Cardiac fibroblast (primary cell): Measurements from ENCODE around the gene PAX5.

Experiments used
- DNase-seq, 2 donors: peaks; one replicate each; pipeline versions ENCODE4 v3.0.0 to v3.0.0-alpha.2; 2010; ENCODE audit warnings: low read depth in 2 of 2
- H3K4me3 ChIP-seq, 2 donors: replicated peaks in 1 of 2; 1 replicate in 1 of 2; 2 replicates in 1 of 2; pipeline ENCODE4 v1.5.1; 2011; ENCODE audit warnings: low read depth in 2 of 2, low read length in 2 of 2, mild to moderate bottlenecking in 2 of 2, moderate library complexity in 1 of 2
- CTCF ChIP-seq: IDR thresholded peaks from one replicate; pipeline ENCODE4 v1.5.1; 2011; ENCODE audit warnings: low read depth, mild to moderate bottlenecking, low read length, inconsistent platforms

The PAX5 gene

GRCh38 chr9:36922548-36922947, 111.5 kb downstream of the PAX5 start:
- no peak overlapping the region for H3K4me3 ChIP-seq
- no peak for TF ChIP-seq CTCF
- peak in 1 of 2 donors; percentile 3 for DNase-seq

GRCh38 chr9:36914212-36914577, 119.9 kb downstream of the PAX5 start:
- TF ChIP-seq CTCF: no peak
- H3K4me3 ChIP-seq: no peak overlapping the region
- DNase-seq: no peak

DNA sequence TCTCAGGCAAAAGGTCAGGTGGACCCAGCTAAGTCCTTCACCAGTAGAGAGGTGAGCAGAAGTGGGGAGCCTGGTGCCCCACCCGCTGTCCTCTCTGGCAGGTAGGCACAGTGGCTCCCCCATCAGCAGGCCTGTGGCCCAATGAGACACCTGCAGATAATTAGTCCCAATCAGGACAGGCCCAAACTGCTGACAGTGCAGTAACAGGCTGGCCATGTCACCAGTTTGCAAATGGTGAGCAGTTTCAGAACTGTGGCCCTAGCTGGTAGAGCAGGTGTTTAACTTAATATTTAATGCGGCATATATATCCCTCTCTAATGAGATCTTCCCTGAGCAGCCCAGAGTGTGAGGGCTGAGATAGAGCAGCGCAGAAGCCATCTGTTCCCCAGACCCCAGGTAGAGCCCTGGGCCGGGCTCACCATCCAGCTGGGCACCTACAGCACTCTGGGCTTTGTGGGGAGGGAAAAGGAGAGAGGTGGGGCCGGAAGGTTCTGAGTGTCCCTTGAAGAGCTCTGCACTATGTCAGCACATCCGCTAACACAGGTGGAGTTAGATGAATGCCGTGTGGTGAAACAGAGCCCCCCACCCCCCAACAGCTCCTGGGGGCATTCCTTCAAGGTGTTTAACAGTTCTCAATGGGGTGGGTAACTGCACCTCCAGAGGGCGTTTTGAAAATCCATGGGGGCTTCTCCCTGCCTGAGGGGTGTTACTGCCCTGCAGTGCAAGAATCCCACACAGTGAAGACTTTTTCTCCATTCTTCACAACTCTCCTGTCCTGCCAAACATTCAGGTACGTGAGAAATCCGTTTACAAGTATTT, 120.5 kb downstream of the PAX5 start:
- no peak overlapping the region for H3K4me3 ChIP-seq
- DNase-seq: no peak
- TF ChIP-seq CTCF: peak; percentile 27

DNA sequence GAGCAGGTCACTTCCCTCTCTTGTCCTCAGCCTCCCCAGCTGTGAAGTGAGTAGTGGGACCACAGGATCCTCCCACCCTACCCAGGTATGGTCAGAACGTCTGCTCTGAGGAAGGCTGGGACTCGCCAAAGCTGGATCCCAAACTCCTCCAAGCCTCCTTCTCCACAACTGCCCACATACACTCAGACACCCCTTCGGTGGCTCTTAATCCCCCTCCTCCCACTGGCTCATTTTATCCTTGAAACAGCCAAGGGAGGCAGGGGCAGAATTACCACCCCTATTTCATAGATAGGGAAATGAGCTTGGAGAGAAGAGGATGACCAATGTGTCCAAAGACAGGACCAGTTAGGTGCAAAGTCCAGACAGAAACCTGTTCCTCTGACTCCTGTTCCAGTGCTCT, 121.4 kb downstream of the PAX5 start:
- no peak for TF ChIP-seq CTCF
- DNase-seq: no peak
- H3K4me3 ChIP-seq: no peak overlapping the region

DNA sequence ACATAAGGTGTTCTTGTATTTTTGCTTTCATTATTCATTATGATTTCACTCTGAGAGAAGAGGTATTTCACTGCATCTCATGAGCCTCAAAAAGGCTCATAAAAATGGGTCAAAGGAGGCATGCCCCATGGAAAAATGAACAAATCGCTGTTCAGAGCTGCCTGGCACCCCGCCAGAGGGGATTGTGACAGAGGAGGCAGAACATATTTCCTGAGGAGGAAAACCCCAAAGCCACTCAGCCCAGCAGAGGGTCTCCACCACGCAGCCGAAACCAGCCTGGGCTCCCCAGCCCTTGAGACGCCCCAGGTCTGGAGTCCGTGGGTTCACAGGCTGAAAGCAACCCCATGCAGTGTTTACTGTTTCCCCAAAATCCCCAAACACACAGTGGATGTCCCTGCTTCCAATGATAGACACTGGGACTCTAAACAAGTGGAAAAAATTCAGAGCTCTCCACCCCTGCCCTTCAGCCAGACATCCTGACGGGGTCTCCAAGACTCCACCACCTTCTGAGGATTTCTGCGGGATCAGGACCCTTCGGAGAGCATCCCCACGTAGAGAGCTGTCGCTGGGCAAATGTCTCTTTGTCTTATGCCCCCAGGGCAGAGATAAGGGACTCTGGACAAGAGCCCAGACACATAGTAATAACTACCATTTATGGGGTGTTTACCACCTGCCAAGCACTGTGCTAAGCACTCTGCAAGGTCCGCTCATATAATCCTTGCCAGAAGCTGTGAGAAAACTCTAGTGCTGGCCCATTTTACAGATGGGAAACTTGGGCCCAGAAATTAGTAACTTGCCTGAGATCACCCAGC, 122.3 kb downstream of the PAX5 start:
- no peak for TF ChIP-seq CTCF
- no peak overlapping the region for H3K4me3 ChIP-seq
- no peak for DNase-seq

DNA sequence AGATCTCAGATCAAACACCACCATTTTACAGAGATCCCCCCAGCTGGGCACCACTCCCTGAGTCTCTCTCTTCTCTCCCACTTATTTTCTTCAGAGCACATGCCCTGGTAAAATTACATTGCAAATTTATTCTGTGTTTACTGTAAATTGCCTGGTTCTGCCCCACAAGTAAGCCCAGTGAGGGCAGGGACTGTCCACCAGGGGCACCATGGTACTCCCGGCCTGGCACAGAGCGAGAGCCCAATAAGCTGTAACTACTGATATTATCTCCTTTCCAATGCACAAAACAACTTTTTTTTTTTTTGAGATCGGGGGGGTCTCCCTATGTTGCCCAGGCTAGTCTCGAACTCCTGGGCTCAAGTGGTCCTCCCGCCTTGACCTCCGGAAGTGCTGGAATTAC, 123.0 kb downstream of the PAX5 start:
- H3K4me3 ChIP-seq: no peak overlapping the region
- DNase-seq: no peak
- TF ChIP-seq CTCF: no peak
